ENCODE measurements around the gene SYNPO2. TPM values are rescaled to one million over a fixed set of nuclear protein-coding genes. Genes with fewer than 3 reads are reported as not detected.

The SYNPO2 gene
- total and polyA plus RNA-seq, 2 of the 8 experiments (the other 6 are each of a cell fraction or from before 2014, with no cell fraction given) = 0.50 to 4.2 TPM

- TF ChIP-seq RAD21 (IDR thresholded peaks at IDR 0.05 in 1 of 2, conservative IDR thresholded peaks at IDR 0.05 in 1 of 2; ENCODE audit: low read depth in 2 of 2, low read length in 2 of 2) (no peak), KDM1A (IDR thresholded peaks at IDR 0.05; ENCODE audit: borderline replicate concordance, low read length) (no peak), CTBP2 (IDR thresholded peaks at IDR 0.05; ENCODE audit: borderline replicate concordance, insufficient read depth, insufficient read length, low read length) (no peak), USF2 (IDR thresholded peaks at IDR 0.05; ENCODE audit: low read length) (no peak), CBX8 (IDR thresholded peaks at IDR 0.05; ENCODE audit: borderline replicate concordance, low read depth, low read length) (no peak)
These were observed 31.6 kb downstream of the SYNPO2 start (continued) for GRCh38 chr4:118920247-118920646.

Measured in H1 (cell line).